Gastroesophageal sphincter (tissue), 4 donors: ENCODE data around the gene CCDC177. TPM values are rescaled to one million over a fixed set of nuclear protein-coding genes. Genes with fewer than 3 reads are reported as not detected.

Experiments
- ATAC-seq: fragments of 150-250 bp; one replicate; pipeline ENCODE4 v1.9.1; 2016; ENCODE audit warnings: mild to moderate bottlenecking, moderate library complexity
- H3K27ac ChIP-seq, 4 donors: fragments of 200-600 bp; sonication (generic) in 3 of 4; 1 replicate in 3 of 4; 2 replicates in 1 of 4; pipeline ENCODE4 v1.5.1; 2016 to 2019
- H3K27me3 ChIP-seq: fragments of 200-600 bp; sonication (generic); one replicate; pipeline ENCODE4 v1.5.1; 2019
- H3K36me3 ChIP-seq, 2 donors: fragments of 200-600 bp; sonication (generic); one replicate each; pipeline ENCODE4 v1.5.1; 2019; ENCODE audit warnings: control low read depth in 1 of 2
- H3K4me1 ChIP-seq, 3 donors: fragments of 200-600 bp; sonication (generic); 1 replicate in 2 of 3; 2 replicates in 1 of 3; pipeline ENCODE4 v1.5.1; 2016 to 2019; ENCODE audit warnings: control low read depth in 2 of 3
- H3K4me3 ChIP-seq, 2 donors: fragments of 200-600 bp; sonication (generic); one replicate each; pipeline ENCODE4 v1.5.1; 2019; ENCODE audit warnings: mild to moderate bottlenecking in 1 of 2, moderate library complexity in 1 of 2
- H3K9me3 ChIP-seq, 3 donors: fragments of 200-600 bp; sonication (generic); one replicate each; pipeline ENCODE4 v1.5.1; 2017 to 2019; ENCODE audit warnings: control low read depth in 2 of 3
- EP300 ChIP-seq: sonication (generic); formaldehyde crosslinking; IDR thresholded peaks from one replicate; pipeline ENCODE4 v1.6.1; 2017; ENCODE audit warnings: antibody characterized with exemption, mild to moderate bottlenecking
- POLR2A ChIP-seq, 2 donors: fragments of 450-650 bp; IDR thresholded peaks; one replicate each; pipeline ENCODE4 v1.6.1; 2017; ENCODE audit warnings: antibody characterized with exemption in 2 of 2, mild to moderate bottlenecking in 2 of 2, moderate library complexity in 1 of 2
- POLR2AphosphoS5 ChIP-seq: sonication (generic); formaldehyde crosslinking; IDR thresholded peaks from one replicate; pipeline ENCODE4 v1.6.1; 2017; ENCODE audit warnings: antibody characterized with exemption
- WGBS, 2 donors: methylation state at CpG; one replicate each; pipeline ENCODE4 v1.1.5; 2018; ENCODE audit warnings: low coverage in 1 of 2; 5-methylcytosine and 5-hydroxymethylcytosine counted together
- total RNA-seq, 4 donors: library from RNA; depleted of rRNA; stranded (reverse); fragments of >200 nt; gene quantifications; one replicate each; pipeline ENCODE4 v1.1.0, GENCODE V29; 2016
- TF ChIP-seq, protein P1 (sequence below), 4 experiments: fragments of 200-600 bp in 2 of 4; fragments of 450-650 bp in 2 of 4; sonication (generic) in 1 of 4; IDR thresholded peaks; one replicate each; pipeline ENCODE4 v1.5.1; 2017 to 2019; ENCODE audit warnings: antibody characterized with exemption in 4 of 4, mild to moderate bottlenecking in 2 of 4, moderate library complexity in 2 of 4

Gene CCDC177
- total RNA-seq, 4 donors from 2014 or later = not detected

- Histone ChIP-seq H3K4me3 (no peak overlapping the region), H3K9me3 (no peaks in the 10 kb centered on the region), H3K27me3 (peaks cover 26% of the 10 kb centered on the region), H3K4me1 (no peaks in the 10 kb centered on the region), H3K27ac (no peak overlapping the region), H3K36me3 (no peaks in the 10 kb centered on the region)
- TF ChIP-seq EP300 = no peak
- ATAC-seq = no peak
- 33 to 45% methylated on average over 2 of the region's 4 CpGs for WGBS, 2 donors
These were observed 44.6 kb downstream of the CCDC177 start for GRCh38 chr14:69530095-69530494.

DNA sequence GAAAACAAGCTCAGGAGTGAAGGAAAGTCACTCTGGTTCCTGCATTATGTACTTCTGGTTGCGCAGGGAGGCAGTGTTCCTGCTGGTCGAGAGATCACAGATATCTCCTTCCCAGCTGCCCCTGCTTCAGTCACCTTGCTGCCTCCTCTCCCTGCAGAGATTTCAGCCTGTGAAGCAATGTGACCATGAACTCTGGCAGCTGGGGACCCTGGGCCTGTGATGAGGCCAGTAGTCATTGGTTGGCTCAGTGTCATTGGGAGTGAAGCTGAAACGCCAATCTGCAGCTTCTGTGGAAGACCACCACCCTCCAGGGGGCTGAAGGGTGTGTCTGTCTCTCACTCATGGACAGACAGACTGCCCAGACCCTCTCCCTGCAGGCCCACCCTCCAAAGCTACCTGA is 45.1 kb downstream of the CCDC177 start:
- TF ChIP-seq POLR2A (IDR thresholded peaks at IDR 0.05) (no peak), POLR2AphosphoS5 (no peak), EP300 (no peak)
- TF ChIP-seq, protein P1, sequence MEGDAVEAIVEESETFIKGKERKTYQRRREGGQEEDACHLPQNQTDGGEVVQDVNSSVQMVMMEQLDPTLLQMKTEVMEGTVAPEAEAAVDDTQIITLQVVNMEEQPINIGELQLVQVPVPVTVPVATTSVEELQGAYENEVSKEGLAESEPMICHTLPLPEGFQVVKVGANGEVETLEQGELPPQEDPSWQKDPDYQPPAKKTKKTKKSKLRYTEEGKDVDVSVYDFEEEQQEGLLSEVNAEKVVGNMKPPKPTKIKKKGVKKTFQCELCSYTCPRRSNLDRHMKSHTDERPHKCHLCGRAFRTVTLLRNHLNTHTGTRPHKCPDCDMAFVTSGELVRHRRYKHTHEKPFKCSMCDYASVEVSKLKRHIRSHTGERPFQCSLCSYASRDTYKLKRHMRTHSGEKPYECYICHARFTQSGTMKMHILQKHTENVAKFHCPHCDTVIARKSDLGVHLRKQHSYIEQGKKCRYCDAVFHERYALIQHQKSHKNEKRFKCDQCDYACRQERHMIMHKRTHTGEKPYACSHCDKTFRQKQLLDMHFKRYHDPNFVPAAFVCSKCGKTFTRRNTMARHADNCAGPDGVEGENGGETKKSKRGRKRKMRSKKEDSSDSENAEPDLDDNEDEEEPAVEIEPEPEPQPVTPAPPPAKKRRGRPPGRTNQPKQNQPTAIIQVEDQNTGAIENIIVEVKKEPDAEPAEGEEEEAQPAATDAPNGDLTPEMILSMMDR (IDR thresholded peaks at IDR 0.05) = no peak

DNA sequence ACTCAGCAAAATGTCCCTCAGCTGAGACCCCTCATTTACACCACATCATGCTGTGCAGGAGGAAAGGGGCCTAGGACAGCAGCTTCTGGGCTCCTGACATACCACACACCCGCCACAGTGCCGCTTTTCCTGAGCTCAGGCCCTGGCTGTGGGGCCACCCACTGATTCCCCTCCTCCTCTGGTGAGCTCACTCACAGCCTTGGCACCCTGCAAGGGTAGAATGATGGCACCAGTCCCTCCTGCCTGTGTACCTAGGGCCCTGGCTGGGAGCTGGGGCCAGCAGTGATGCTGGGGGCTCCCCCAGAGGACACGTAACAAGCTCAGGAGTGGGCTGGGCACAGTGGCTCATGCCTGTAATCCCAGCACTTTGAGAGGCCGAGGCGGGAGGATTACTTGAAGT is 45.7 kb downstream of the CCDC177 start:
- H3K27ac ChIP-seq = no peak overlapping the region
- peaks cover 19% of the 10 kb centered on the region for H3K27me3 ChIP-seq
- no peaks in the 10 kb centered on the region for H3K4me1 ChIP-seq
- no peaks in the 10 kb centered on the region for H3K9me3 ChIP-seq
- H3K36me3 ChIP-seq = no peaks in the 10 kb centered on the region
- no peak overlapping the region for H3K4me3 ChIP-seq
- TF ChIP-seq POLR2AphosphoS5 (no peak), EP300 (no peak)
- WGBS, 2 donors = 90% methylated on average over 5 of the region's 5 CpGs; no CpG with 5 or more reads in 1 of the 2 donors
- no peak for ATAC-seq

More for the DNA sequence above, 45.1 kb downstream of the CCDC177 start:
- no peaks in the 10 kb centered on the region for H3K4me1 ChIP-seq
- peaks cover 21% of the 10 kb centered on the region for H3K27me3 ChIP-seq
- ATAC-seq = no peak
- no peaks in the 10 kb centered on the region for H3K36me3 ChIP-seq
- no peaks in the 10 kb centered on the region for H3K9me3 ChIP-seq
- H3K27ac ChIP-seq = no peak overlapping the region
- WGBS, 2 donors = no CpG with 5 or more reads among the region's 3 CpGs
- H3K4me3 ChIP-seq = no peak overlapping the region

GRCh38 chr14:69528143-69528542 is 46.5 kb downstream of the CCDC177 start:
- H3K4me3 ChIP-seq = no peak overlapping the region
- peaks cover 14% of the 10 kb centered on the region for H3K27me3 ChIP-seq
- H3K4me1 ChIP-seq = no peaks in the 10 kb centered on the region
- ATAC-seq = no peak
- 40% methylated on average over 1 of the region's 9 CpGs; no CpG with 5 or more reads in 1 of the 2 donors for WGBS, 2 donors
- no peaks in the 10 kb centered on the region for H3K36me3 ChIP-seq
- TF ChIP-seq POLR2A (IDR thresholded peaks at IDR 0.05) (no peak), EP300 (no peak), POLR2AphosphoS5 (no peak)
- TF ChIP-seq, protein P1 (IDR thresholded peaks at IDR 0.05) = no peak
- no peaks in the 10 kb centered on the region for H3K9me3 ChIP-seq
- H3K27ac ChIP-seq = no peak overlapping the region

DNA sequence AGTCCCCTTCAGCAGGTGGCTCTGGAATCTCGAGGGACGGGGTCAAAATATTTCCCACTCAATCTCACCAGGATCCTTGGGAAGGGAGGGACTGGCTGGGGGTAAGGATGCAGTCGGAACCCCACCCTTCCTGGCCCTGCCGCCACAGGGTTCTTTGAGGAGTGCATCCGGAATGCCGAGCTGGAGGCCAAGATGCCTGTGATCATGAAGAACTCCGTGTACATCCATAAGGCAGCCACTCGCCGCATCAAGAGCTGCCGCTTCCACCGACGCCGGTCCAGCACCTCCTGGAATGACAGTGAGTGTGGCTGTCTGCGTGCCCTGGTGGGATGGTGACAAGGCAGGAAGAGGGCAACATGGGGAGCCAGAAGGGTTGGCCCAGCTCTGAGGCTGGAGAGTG is 47.0 kb downstream of the CCDC177 start:
- H3K27ac ChIP-seq = no peak overlapping the region
- H3K36me3 ChIP-seq = no peaks in the 10 kb centered on the region
- no peak for ATAC-seq
- H3K4me1 ChIP-seq = no peaks in the 10 kb centered on the region
- TF ChIP-seq POLR2AphosphoS5 (no peak), POLR2A (IDR thresholded peaks at IDR 0.05) (no peak)
- TF ChIP-seq, protein P1 (IDR thresholded peaks at IDR 0.05) = no peak
- 80% methylated on average over 1 of the region's 14 CpGs; no CpG with 5 or more reads in 1 of the 2 donors for WGBS, 2 donors
- no peaks in the 10 kb centered on the region for H3K9me3 ChIP-seq
- H3K4me3 ChIP-seq = no peak overlapping the region
- H3K27me3 ChIP-seq = peaks cover 12% of the 10 kb centered on the region

GRCh38 chr14:69525896-69526295 is 48.8 kb downstream of the CCDC177 start:
- no peak for ATAC-seq
- H3K4me3 ChIP-seq = no peak overlapping the region
- WGBS, 2 donors = 70% methylated on average over 4 of the region's 6 CpGs; no CpG with 5 or more reads in 1 of the 2 donors
- no peaks in the 10 kb centered on the region for H3K36me3 ChIP-seq
- no peaks in the 10 kb centered on the region for H3K4me1 ChIP-seq
- no peaks in the 10 kb centered on the region for H3K9me3 ChIP-seq
- H3K27ac ChIP-seq = no peak overlapping the region
- peaks cover 12% of the 10 kb centered on the region for H3K27me3 ChIP-seq
- TF ChIP-seq POLR2AphosphoS5 = no peak
- TF ChIP-seq EP300 = no peak
- no peak for TF ChIP-seq POLR2A (IDR thresholded peaks at IDR 0.05)
- TF ChIP-seq, protein P1 (IDR thresholded peaks at IDR 0.05) = no peak
